Measurements from ENCODE around the gene TMEM107.

Gene TMEM107

GRCh38 chr17:8148560-8148959 lies 27.6 kb downstream of the TMEM107 start:
- DNase-seq: no peak

- no peak for DNase-seq
Measured at GRCh38 chr17:8147805-8148404, 28.3 kb downstream of the TMEM107 start.

- no peak for DNase-seq
Measured at GRCh38 chr17:8147141-8147804, 28.9 kb downstream of the TMEM107 start.

GRCh38 chr17:8146381-8147140 lies 29.6 kb downstream of the TMEM107 start:
- no peak for DNase-seq

GRCh38 chr17:8145811-8146210 lies 30.4 kb downstream of the TMEM107 start:
- no peak for DNase-seq

GRCh38 chr17:8144401-8145231 lies 31.6 kb downstream of the TMEM107 start:
- no peak for DNase-seq

- DNase-seq: no peak
Measured at GRCh38 chr17:8143581-8144400, 32.4 kb downstream of the TMEM107 start.

GRCh38 chr17:8142887-8143580 lies 33.1 kb downstream of the TMEM107 start:
- DNase-seq: peak in 1 of 2 experiments; percentile 27

- no peak for DNase-seq
Measured at GRCh38 chr17:8142158-8142886, 33.9 kb downstream of the TMEM107 start.

GRCh38 chr17:8141741-8142140 lies 34.4 kb downstream of the TMEM107 start:
- no peak for DNase-seq

GRCh38 chr17:8141045-8141444 lies 35.1 kb downstream of the TMEM107 start:
- no peak for DNase-seq

GRCh38 chr17:8140065-8141029 lies 35.8 kb downstream of the TMEM107 start:
- no peak for DNase-seq

- DNase-seq: peak; percentile 76 to 91
Measured at GRCh38 chr17:8138672-8139371, 37.4 kb downstream of the TMEM107 start.

GRCh38 chr17:8138374-8138671 lies 37.9 kb downstream of the TMEM107 start:
- DNase-seq: no peak

- DNase-seq: no peak
Measured at GRCh38 chr17:8137645-8138373, 38.4 kb downstream of the TMEM107 start.

GRCh38 chr17:8133941-8134340 lies 42.2 kb downstream of the TMEM107 start:
- DNase-seq: no peak

- DNase-seq: no peak
Measured at GRCh38 chr17:8133399-8133798, 42.8 kb downstream of the TMEM107 start.

GRCh38 chr17:8131844-8132441 lies 44.2 kb downstream of the TMEM107 start:
- no peak for DNase-seq
